GM12801 (cell line): Measurements from ENCODE around the gene MIX23.

Experiments used
- TF ChIP-seq, protein P1 (sequence below): IDR thresholded peaks from one replicate; pipeline ENCODE4 v1.5.1; 2011; ENCODE audit warnings: control low read depth; ENCODE audit not compliant: insufficient read length; ENCODE audit errors: extremely low read depth

The MIX23 gene

DNA sequence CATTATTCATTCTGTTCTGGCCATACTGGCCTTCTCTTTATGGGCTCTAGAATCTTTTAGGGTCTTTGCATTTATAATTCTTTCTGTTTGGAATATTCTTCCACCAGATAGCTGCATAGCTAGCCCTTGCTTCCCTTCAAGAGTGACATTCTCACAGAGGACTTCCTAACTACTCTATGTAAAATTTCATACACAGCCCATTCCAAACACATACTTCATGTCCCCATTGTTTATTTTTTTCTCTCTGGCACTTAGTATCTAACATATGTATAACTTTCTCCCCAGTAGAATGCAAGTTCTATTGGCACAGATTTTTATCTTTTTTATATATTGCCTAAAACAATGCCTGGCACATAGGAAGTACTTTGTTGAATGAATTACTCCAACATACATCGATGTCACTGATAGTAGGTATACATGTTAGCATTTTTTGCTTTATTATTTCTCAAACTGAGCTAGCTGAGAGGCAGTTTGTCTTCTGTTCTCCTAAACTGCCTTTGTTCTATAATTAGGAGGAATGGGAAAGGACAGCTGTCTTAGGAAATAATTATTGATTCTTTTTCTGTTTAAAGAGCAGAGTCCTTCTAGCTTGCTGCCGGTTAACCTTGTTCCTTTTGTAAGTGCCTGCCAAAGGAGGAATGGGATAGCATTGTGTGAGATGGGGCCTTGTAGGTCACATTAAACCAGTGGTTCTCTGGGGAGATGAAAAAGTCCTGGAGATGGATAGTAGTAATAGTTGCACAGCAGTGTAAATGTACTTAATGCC, 8.8 kb upstream of the MIX23 start:
- TF ChIP-seq, protein P1, sequence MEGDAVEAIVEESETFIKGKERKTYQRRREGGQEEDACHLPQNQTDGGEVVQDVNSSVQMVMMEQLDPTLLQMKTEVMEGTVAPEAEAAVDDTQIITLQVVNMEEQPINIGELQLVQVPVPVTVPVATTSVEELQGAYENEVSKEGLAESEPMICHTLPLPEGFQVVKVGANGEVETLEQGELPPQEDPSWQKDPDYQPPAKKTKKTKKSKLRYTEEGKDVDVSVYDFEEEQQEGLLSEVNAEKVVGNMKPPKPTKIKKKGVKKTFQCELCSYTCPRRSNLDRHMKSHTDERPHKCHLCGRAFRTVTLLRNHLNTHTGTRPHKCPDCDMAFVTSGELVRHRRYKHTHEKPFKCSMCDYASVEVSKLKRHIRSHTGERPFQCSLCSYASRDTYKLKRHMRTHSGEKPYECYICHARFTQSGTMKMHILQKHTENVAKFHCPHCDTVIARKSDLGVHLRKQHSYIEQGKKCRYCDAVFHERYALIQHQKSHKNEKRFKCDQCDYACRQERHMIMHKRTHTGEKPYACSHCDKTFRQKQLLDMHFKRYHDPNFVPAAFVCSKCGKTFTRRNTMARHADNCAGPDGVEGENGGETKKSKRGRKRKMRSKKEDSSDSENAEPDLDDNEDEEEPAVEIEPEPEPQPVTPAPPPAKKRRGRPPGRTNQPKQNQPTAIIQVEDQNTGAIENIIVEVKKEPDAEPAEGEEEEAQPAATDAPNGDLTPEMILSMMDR = no peak

DNA sequence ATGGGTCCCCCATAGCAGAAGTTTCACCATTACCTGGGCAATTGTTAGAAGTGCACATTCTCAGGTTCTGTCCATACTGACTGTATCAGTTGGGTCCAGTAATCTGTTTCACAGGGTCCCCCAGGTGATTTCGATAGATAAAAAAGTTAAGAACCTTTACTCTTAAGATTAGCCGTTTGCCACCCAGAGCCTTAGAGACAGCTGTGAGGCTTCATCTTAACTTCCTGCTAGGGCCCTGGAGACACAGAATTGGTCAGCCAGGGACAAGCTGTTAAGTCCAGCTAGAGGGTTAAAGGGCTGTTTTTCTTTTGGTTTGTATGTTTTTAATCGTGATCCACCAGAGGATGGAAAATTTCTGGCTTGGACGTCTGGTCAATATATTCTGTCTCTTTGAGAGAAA, 7.6 kb upstream of the MIX23 start:
- TF ChIP-seq, protein P1 = no peak

DNA sequence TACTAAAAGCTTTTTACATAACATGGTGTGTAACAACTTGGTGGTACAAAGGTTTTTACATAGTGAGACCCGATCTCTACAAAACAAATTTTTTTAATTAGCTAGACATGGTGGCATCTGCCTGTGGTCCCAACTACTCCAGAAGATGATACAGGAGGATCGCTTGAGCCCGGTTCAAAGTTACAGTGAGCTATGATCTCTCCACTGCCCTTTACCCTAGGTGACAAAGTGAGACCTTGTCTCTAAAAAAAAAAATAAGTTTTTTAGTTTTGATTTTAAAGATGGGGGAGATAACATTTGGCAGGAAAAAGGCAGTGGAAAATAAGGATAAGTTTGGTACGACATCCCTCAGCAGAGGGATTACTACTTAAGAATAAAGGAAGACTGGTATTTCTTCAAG, 6.9 kb upstream of the MIX23 start:
- TF ChIP-seq, protein P1 = no peak

DNA sequence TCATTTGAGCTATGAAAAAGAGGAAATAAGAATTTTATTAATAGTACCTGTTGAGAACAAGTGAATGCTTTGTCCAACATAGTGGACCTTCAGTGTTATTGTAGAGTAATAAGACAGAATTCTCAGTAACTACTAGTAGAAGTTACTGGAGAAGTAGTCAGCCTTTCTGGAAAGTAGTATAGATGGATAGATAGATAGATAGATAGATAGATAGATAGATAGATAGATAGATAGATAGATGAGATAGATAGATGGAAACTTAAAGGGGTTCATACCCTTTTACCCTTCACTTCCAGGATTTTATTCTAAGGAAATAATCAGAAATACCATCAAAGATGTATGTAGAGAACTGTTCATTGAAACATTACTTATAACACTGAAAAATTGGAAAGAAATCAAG, 6.2 kb upstream of the MIX23 start:
- TF ChIP-seq, protein P1 = no peak

DNA sequence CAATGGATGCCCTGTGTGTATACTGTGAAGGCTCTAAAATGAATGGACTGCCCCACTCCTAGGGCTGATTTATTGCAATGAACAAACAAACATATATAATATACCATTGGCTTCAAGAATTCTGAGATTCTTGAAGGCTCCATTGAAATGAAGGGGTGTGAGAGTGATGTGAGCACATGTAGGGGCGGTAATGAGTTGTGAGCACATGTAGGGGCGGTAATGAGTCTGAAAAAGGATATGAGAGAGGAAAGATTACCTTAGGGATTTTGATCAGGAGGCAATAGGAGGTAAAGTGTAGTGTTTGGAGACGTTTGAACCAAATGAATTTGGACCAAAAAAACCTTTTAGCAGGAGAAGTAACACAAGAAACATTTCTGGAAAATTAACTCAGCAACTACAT, 4.7 kb upstream of the MIX23 start:
- TF ChIP-seq, protein P1 = no peak

DNA sequence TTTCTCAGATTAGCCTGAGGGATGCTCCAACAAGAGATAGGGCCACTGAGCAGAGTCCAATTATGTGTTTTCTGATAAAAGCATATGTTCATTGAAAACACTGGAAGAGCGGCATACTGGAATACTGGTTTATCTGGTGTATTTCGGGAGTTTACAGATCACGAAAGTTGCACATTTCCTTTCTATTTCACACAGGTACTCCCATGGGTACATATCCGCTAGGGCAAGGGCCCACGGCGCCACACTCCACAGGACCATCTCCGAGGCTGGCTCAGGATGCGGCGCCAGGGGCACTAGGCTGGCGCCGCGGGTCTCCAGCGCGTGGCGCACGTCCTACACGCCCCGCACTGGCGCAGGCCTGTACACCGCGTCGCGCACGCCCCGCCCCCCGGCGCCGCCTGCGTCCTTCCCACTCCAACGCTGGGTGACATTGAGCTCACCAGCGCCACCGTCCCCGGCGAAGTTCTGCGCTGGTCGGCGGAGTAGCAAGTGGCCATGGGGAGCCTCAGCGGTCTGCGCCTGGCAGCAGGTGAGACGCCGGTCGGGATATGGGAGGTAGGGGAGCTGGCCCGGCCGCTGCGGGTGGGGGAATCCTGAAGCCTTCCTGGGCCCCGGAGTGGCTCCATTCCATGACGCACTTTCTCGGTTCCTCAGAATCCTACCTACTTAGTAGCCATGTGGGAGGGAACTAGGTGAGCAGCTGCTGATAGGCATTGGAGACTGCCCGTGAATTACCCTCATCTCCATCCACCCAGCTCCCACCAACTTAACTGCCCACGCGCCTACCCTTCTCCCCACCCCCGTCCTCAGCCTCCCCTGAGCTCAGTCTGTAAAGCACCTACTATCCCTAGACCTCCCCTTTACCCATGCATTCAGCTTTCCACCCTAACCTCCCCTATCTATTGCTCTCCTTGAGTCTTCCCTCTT, 1.0 kb upstream of the MIX23 start, which contains the start of gene FAM162A:
Gene FAM162A (plus strand): TSS at position 412 of the 927 bp plus-strand sequence. CDS start 84 bp downstream, at position 496.
- TF ChIP-seq, protein P1 = no peak

DNA sequence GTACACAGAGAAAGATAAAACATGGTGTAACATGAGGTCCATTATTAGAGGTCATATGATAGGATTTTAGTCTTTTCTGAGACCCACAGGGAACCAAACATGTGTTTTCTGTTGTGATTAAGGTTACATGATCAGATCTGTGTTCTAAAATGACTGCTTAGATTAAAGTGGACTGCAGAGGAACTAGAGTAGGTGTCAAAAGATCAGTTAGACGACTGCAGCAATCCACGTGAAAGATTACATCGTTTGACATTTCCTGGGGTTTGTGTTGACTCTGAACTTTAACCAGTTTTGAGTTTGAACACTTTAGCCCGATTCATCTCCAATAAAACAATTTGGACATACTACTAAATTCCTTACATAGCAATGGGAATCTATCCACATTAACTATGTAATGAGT, 5.1 kb downstream of the MIX23 start:
- TF ChIP-seq, protein P1 = no peak
